GM21367 (cell line): Measurements from ENCODE around the gene PCDHAC2.

ENCODE experiments used
- ATAC-seq: cut with Tn5 transposase; IDR thresholded peaks from one replicate; pipeline ENCODE4 v1.9.1; 2021; ENCODE audit not compliant: unreplicated experiment

PCDHAC2 gene

DNA sequence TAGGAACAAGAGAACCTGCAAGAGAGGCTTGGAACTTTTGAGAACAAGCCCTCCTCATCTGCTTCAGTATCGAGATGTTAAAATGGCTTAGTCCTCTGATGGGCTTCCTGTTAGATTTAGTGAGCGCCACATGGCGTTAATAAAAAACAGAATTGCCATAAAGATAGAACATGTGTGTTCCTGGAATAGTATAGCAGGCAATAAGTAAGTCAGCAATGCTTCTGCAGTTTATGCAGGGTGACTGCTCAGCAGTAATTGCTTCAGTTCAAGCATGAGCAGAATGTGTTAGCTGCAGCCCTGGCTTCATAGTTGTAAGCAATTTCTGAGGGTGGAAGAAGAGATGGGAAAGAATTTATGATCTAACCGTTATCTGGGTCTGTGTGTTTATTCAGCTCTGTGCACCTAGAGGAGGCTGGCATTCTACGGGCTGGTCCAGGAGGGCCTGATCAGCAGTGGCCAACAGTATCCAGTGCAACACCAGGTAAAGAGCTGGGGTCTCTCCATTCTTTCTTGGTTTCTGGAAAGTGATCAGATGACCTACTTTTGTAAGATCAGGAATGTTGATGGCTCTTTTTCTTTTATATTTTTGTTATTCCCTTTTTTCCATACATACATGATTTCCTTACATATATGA is 15.9 kb downstream of the PCDHAC2 start:
- no peak for ATAC-seq

DNA sequence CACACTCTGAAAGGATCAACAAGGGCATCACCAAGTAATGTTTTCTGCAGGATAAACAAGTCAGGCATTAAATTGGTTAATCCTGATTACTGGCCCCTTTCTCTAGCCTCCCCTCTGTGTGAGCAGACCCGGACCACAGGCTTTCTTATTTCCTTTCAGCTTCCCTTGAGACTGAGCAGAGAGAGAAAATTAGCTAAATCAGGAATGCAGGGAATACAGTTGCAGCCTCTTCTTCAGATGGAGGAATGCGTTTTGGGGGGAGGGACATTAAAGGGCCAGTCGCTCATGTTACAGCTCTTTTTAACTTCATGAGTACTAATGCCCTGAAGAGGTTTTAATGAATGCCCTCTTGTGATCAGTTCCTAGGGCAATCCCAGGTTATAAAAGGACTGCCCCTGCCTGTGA is 19.8 kb downstream of the PCDHAC2 start:
- no peak for ATAC-seq

DNA sequence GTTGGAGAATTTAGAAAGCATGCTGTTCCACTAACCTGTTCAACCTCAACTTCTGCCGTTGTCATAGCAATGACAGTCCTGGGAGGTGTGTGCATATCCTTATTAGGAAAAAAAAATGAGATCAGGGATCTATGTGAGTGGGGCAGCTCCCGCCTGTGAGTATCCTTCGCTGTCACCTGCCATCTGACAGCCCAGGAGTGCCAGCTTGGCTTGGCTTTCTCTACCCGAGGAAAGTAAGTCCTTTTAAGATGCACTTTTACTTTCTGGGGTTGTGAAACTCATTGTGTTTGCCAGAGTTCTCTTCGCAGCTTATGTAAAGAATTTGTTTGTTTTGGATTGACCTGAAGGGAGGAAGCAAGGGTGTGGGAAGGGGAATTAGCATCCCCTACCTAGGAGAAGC is 21.8 kb downstream of the PCDHAC2 start:
- ATAC-seq: no peak

DNA sequence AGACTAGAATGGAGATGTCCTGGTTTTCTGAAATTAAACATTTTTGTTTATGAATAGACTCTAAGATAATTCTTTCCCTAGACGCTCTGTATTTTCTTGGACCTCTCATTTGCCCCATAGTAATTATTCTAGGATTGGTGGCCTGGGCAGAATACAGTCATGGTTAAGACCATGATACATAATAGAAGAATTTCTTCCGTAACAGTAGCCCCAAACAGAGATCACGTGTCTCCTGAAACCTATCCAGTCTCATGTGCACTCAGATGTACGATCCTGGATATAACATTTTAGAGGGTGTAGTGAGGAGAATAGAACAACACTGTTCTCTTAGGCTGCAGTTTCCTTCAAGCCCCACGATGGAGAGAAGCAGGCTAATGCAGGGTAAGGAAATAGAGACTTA is 22.3 kb downstream of the PCDHAC2 start:
- ATAC-seq: no peak

DNA sequence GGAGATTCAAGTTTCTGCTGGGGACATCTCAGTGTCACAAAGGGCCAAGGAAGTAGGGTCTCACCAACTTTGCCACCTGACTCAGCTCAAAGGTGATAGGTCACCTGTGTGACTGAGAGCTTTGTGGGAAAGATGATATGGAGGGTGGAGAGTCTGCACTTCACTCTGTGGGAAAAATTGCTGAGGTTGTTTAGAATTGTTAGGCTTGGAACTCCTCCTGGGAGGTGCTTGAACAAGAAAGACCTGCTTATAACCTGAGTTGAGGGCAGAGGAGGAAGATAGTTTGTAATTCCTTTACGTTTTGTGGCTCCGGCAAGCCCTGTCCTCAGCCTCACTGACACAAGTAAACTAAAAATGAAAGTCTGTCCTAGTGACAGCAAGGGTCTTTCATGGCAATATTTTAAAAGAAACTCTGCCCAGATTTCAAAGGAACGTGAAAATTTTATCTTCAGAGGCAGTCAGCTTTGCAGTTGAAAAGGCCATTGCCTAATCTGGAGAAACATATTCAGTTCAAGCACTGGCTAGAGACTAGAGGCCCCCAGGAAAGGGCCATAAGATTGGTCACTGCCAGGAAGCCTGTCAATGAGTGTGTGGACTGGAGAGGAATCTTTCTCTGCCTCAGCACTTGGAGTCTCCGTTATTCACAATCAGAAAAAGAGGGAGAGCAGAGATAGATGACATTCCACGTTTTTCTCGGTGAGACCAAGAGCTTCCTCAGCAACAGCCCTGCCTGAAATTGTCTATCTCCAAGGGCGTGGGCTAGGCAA is 23.2 kb downstream of the PCDHAC2 start:
- no peak for ATAC-seq

DNA sequence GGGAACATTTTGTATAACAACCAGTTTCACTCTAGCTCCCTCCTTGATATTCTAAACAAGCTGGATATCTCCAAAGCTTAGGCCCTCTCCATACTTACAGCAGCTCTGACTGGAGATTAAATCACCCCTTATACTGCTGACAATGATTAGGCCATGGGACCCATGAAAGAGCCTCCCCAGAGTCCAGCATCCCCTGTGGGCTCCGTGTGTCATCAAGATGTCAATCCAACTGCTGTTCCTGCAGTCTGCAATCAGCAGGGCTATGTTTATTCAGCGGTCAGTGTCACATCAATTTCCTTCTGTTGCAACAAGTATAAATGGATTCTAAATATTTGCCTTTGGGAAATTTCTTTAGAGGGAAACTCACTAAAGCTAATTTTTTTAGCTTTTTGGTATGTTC is 26.6 kb downstream of the PCDHAC2 start:
- ATAC-seq: no peak

DNA sequence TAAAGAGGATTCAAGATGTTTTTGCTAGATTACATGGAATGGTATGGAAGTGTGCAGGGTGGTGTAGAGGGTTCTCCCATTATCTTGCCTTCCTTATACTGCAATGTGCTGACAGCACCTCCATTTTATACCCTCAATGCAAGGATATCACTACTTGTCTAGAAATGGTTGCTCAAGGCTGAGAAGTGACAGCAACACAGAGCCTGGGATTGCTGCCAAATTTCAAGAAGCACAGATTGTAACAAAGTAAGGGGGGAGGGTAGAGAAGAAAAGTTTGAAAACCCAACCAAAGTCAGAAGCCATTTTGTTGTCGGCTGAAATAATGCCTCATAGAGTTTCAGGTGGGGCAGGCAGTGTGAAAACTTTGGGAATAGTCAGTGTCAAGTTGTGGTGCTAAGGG is 29.8 kb downstream of the PCDHAC2 start:
- no peak for ATAC-seq

DNA sequence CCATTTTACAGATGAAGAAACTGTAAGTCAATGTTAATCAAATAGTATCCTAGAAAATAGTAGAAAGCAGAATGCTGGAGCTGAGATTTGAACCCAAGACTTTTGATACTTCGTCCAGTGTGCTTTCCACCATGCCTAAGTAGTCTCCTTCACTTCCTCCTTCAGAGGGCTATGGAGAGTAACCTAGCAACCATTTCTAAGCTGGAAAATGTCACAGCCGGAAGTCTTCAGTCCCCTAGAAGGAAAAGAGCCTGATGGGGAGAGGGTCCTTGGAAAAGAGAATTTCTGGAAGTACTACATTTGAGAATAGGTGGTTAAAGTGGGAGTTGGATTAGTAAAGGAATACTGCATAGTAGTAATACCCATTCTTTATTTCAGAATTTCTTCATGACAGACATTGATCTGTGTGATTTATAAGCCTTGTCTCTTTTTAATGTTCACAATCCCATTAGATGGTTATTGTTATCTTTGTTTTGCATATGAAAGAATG is 32.7 kb downstream of the PCDHAC2 start:
- no peak for ATAC-seq

DNA sequence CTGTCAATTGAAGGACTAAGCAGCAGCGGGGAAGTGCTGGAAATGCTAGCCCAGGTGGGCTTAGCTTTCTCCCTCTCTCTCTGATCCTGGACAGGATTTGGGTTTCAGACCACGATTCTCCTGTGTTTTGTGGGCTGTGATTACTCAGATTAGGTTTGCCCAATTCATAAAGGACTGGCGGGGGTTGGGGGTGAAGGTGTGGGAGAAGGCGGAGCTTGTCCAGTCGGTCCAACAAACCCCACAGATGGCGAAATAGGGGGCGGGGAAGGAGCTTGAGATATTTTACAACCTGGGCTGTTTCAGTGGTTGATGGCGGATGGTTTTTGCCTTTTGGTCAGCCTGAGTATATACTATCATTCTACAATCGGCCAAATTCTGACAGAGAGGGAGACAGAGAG is 35.2 kb downstream of the PCDHAC2 start:
- ATAC-seq: no peak

DNA sequence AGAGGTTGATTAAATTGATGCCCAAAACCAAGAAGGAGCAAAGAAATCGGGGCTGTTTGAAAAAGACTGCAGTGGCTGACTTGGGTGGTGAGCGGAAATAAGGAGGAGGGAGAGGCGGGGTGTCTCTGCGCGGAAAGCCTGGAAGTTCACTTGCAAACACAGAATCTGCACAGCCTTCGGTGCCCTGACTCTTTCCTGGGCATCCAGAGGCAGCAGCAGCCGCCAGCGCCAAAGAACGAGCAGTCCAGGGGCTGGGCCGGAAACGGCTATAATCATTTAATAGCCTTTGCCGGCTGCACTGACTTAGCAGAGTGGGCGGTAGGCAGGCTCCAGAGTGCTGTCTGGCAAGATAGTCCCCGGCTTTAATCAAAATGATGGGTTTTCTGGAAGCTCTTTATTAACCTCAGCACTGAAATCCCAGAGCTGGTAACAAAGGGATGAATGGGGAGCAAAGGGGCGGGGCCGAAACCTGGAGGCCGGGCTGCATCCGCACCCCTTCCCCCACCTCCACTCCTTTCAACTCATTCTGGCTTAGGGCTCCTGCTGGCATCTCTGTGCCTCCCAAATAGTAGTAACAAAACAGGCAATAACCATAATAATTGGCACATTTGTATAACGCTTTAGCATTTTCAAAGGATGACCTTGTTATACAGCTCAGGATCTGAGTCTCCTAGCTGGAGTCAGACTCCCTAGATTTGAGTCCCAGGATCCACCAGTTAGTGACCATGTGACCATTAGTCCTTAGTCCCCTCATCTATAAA is 35.7 kb downstream of the PCDHAC2 start:
- no peak for ATAC-seq

DNA sequence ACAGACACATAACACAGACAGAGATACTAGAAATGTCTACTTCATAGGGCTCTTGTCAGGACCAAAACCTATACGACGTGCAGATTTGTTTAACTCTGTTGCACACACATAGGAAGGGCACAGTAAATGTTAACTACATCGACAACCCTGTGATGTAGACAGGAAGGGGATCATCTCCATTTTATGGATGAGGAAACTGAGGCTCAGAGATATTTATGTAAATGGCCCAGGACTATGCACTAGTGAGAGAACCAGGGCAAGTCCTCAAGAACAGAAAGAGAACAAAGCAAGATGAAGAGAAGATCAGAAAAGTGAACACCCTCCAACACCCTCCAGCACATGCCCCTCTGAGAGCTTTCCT is 36.3 kb downstream of the PCDHAC2 start:
- no peak for ATAC-seq

DNA sequence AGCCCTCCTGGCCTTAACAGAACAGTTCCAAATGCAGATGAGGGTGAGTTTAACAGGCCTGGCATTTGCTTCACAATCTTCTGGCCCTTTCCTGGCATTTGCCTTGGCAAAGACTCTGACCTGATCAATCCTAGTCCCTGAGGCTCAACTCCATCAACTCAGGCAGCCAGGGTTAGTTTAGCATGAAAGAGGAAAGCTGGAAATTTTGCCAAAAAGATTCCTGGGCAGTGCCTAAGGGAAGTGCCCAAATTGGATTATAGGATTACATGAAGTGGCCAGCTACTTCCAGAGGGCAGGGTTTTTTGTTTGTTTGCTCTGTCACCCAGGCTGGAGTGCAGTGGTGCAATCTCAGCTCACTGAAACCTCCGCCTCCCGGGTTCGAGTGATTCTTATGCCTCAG is 36.8 kb downstream of the PCDHAC2 start:
- ATAC-seq: no peak

DNA sequence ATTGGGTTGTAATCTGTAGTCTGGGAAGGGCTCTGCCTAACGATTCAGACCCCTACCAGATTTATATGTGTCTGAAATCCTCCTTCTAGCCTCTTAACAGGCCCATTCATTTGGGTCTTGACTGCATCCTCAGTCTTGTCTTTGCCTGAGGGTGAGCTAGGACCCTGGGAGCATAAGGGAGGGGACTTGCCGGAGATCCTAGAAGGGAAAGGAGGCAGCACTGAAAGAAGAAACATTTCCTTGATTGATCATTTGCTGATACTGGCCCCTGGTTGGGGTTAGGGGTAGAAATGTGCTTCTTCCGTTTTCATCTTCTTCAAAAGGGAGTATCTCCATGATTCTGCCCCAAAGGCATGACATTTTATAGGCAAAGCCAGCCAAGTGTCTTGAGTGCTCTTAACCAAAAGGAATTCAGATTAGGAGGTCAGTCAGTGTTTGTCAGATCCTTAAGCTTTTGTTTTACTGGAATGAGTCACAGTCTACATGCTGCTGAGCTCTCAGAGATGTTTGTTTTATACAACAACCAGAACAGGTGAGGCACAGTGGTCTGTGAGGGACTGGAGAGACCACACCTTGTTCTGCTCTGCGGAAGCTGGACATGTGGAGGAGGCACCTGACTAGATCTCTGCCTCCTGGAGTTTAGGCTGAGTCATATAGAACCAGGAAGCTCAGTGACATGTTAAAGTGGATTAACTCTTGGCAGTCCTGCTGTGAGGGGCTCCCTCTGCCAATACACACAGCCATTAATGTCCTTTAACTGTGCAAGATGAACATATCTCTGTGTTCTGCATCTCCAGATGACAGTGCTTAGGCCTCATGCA is 37.7 kb downstream of the PCDHAC2 start:
- no peak for ATAC-seq

DNA sequence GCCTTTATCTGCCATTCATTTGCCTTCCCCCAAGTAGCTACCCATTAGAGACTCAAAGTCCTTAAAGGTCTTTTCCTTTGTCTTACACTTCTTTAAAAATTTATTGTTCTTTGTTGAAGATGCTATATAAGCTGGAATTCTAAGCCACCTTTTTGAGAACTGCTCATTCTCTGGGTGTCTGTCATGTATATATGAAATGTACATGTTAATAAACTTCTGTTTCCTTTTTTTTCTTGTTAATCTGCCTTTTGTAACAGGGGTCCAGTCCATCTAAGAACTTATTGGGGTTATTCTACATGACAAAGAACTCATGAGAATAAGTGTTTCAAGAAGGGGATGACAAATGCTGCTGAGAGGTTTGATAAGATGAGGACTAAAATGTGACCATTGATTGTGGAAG is 41.5 kb downstream of the PCDHAC2 start:
- no peak for ATAC-seq

DNA sequence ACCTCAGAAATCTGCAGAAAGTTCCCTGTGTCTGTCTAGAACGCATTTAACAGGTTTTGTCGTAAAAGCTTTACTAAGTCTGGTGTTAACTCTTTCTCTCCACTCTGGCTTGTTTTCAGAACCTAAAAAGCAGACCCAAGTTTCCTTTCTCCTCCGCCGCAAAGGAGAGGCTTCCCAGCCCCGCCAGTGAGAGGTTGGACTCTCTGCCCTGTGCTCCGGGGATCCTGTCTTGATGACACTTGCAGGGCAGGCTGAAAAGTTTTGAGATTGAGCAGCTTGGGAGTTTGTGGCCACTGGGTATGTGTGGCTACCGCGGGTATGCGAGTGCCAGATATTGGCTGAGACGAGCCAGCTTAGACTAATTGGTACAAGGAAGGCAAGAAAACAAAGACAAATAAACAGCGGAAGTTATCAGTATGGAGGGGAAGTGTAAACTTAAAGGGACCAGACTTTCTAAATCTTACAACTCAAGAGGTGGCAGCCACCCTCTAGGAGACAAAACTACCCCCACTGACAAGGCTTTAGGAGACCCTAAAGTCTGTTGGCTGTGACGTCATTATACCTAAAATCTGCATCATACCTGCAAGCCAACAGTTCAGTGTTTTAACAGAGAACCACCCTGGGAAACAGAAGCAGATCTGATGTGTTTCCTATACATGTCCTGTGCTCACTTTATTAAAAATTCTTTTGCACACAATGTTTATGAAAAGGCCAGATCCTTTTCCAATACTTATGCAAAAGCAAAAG is 43.9 kb downstream of the PCDHAC2 start:
- ATAC-seq: no peak

DNA sequence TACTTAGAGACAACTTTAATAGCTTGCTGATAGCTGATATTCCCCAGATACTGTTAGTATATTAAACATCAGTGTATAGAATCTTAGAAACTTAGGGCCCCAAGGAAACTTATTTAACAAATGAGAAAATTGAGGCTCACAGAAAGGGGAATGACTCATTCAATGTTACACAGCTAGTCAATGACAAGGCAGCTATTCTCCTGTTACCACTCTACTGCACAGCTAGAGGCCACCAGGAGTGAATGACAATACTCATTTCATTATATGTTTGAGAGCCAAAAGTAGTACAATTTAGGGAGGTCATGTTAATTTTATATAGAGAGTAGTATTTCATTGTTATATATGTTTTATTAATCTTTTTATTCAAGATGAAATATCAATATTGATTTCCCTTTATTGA is 51.7 kb downstream of the PCDHAC2 start:
- ATAC-seq: no peak
